CD4-positive, alpha-beta T cell treated with Interleukin-15 for 4 hours (primary cell): Measurements from ENCODE around the gene ENO3.

ENCODE experiments used
- DNase-seq: peaks from one replicate; pipeline ENCODE4 v3.0.0-alpha.2; 2020; ENCODE audit warnings: low spot score

The ENO3 gene

GRCh38 chr17:4973256-4974114 lies 22.6 kb downstream of the ENO3 start:
- no peak for DNase-seq

- DNase-seq, result no peak
Measured at GRCh38 chr17:4974115-4974670, 23.3 kb downstream of the ENO3 start.

- DNase-seq, result no peak
Measured at GRCh38 chr17:4978726-4979125, 27.8 kb downstream of the ENO3 start.

- peak; percentile 71 for DNase-seq
Measured at GRCh38 chr17:4980644-4981216, 29.8 kb downstream of the ENO3 start.

GRCh38 chr17:4982305-4982704 lies 31.4 kb downstream of the ENO3 start:
- DNase-seq, result no peak

- no peak for DNase-seq
Measured at GRCh38 chr17:4986403-4986802, 35.5 kb downstream of the ENO3 start.

GRCh38 chr17:4986951-4987766 lies 36.2 kb downstream of the ENO3 start, which contains the start of gene CAMTA2:
Gene CAMTA2, minus strand, starts transcription at chr17:4987675. Its CDS starts 1,453 bp downstream, at chr17:4986222.
- peak; percentile 83 for DNase-seq

- no peak for DNase-seq
Measured at GRCh38 chr17:4987767-4988567, 37.0 kb downstream of the ENO3 start.

GRCh38 chr17:4994081-4994595 lies 43.2 kb downstream of the ENO3 start:
- DNase-seq, result no peak

- peak; percentile 90 for DNase-seq
Measured at GRCh38 chr17:4997302-4998026, 46.5 kb downstream of the ENO3 start, which contains the start of the genes INCA1 and KIF1C. Gene INCA1, minus strand, starts transcription at chr17:4997522. Its CDS starts 3,085 bp downstream, at chr17:4994437. Gene KIF1C, plus strand, starts transcription at chr17:4997950. Its CDS starts 2,297 bp downstream, at chr17:5000247.

- DNase-seq, result no peak
Measured at GRCh38 chr17:4998027-4998731, 47.3 kb downstream of the ENO3 start.

GRCh38 chr17:4998732-4999429 lies 48.0 kb downstream of the ENO3 start:
- no peak for DNase-seq

GRCh38 chr17:4999430-5000093 lies 48.6 kb downstream of the ENO3 start:
- no peak for DNase-seq

GRCh38 chr17:5000237-5000639 lies 49.3 kb downstream of the ENO3 start:
- DNase-seq, result no peak

- no peak for DNase-seq
Measured at GRCh38 chr17:5002121-5002788, 51.3 kb downstream of the ENO3 start.

GRCh38 chr17:5003214-5003867 lies 52.4 kb downstream of the ENO3 start:
- DNase-seq, result no peak
